Mesenchymal stem cell (in vitro differentiated cells and primary cell): ENCODE measurements around the gene NARF. TPM values are rescaled to one million over a fixed set of nuclear protein-coding genes. Genes with fewer than 3 reads are reported as not detected.
"Not testable (repeated sequence)": the region's sequence is repeated elsewhere in the genome, so short reads cannot be mapped to it uniquely, and the experiment has no call there.

Experiments used
- DNase-seq: peaks from one replicate; pipeline ENCODE4 v3.0.0-alpha.2; 2013
- H2AFZ ChIP-seq: one replicate; pipeline ENCODE4 v1.6.1; 2013; ENCODE audit warnings: low read depth, mild to moderate bottlenecking, control low read depth, inconsistent platforms, low read length, moderate library complexity
- H2AK5ac ChIP-seq: 2 replicates; pipeline ENCODE4 v1.6.1; 2013; ENCODE audit warnings: low read length, moderate library complexity, mild to moderate bottlenecking, inconsistent platforms; ENCODE audit not compliant: severe bottlenecking
- H2BK120ac ChIP-seq: one replicate; pipeline ENCODE4 v1.6.1; 2013; ENCODE audit warnings: low read depth, mild to moderate bottlenecking, inconsistent platforms, low read length, moderate library complexity
- H2BK12ac ChIP-seq, 2 experiments: one replicate each; pipeline ENCODE4 v1.6.1; 2013; ENCODE audit warnings: inconsistent platforms in 2 of 2, low read length in 2 of 2, mild to moderate bottlenecking in 2 of 2, moderate library complexity in 2 of 2, control low read depth in 1 of 2
- H2BK15ac ChIP-seq: one replicate; pipeline ENCODE4 v1.6.1; 2013; ENCODE audit warnings: mild to moderate bottlenecking, low read depth, inconsistent platforms; ENCODE audit not compliant: poor library complexity, severe bottlenecking
- H2BK5ac ChIP-seq: 2 replicates; pipeline ENCODE4 v1.6.1; 2013; ENCODE audit warnings: low read depth, mild to moderate bottlenecking, low read length, control low read depth, inconsistent platforms; ENCODE audit not compliant: poor library complexity, severe bottlenecking
- H3K14ac ChIP-seq, 2 experiments: one replicate each; pipeline ENCODE4 v1.6.1; 2013; ENCODE audit warnings: inconsistent platforms in 2 of 2, low read length in 2 of 2, control low read depth in 1 of 2, mild to moderate bottlenecking in 1 of 2, moderate library complexity in 1 of 2
- H3K18ac ChIP-seq, 2 experiments: one replicate each; pipeline ENCODE4 v1.6.1; 2013; ENCODE audit warnings: inconsistent platforms in 2 of 2, low read length in 2 of 2, control low read depth in 1 of 2, low read depth in 1 of 2, mild to moderate bottlenecking in 1 of 2
- H3K23ac ChIP-seq, 2 experiments: one replicate each; pipeline ENCODE4 v1.6.1; 2013; ENCODE audit warnings: inconsistent platforms in 2 of 2, low read length in 2 of 2, mild to moderate bottlenecking in 2 of 2, moderate library complexity in 2 of 2, control low read depth in 1 of 2
- H3K27ac ChIP-seq: 2 replicates; pipeline ENCODE4 v1.5.1; 2013; ENCODE audit warnings: mild to moderate bottlenecking, moderate library complexity, low read length, control low read depth, inconsistent platforms; ENCODE audit not compliant: poor library complexity, severe bottlenecking
- H3K27me3 ChIP-seq, 2 experiments: 2 replicates each; pipeline versions ENCODE4 v1.6.1 to v1.7.0; 2013; ENCODE audit warnings: low read length in 2 of 2, mild to moderate bottlenecking in 2 of 2, moderate library complexity in 2 of 2, control low read depth in 1 of 2, inconsistent platforms in 1 of 2; ENCODE audit not compliant: control insufficient read depth in 1 of 2, insufficient read depth in 1 of 2
- H3K36me3 ChIP-seq, 2 experiments: 2 replicates each; pipeline versions ENCODE4 v1.6.1 to v1.7.0; 2013; ENCODE audit warnings: low read length in 2 of 2, control low read depth in 1 of 2, inconsistent platforms in 1 of 2, low read depth in 1 of 2, mild to moderate bottlenecking in 1 of 2; ENCODE audit not compliant: insufficient read depth in 2 of 2, control insufficient read depth in 1 of 2
- H3K4ac ChIP-seq, 2 experiments: one replicate each; pipeline ENCODE4 v1.6.1; 2013; ENCODE audit warnings: inconsistent platforms in 2 of 2, low read length in 2 of 2, mild to moderate bottlenecking in 2 of 2, moderate library complexity in 2 of 2, control low read depth in 1 of 2, low read depth in 1 of 2
- H3K4me1 ChIP-seq: 2 replicates; pipeline ENCODE4 v1.6.1; 2013; ENCODE audit warnings: low read depth, low read length, control low read depth; ENCODE audit not compliant: control insufficient read depth, insufficient read depth
- H3K4me2 ChIP-seq: 2 replicates; pipeline ENCODE4 v1.6.1; 2013; ENCODE audit warnings: low read length, mild to moderate bottlenecking, inconsistent platforms; ENCODE audit not compliant: poor library complexity, severe bottlenecking
- H3K4me3 ChIP-seq, 2 experiments: 2 replicates each; pipeline versions ENCODE4 v1.5.1 to v1.7.0; 2013; ENCODE audit warnings: low read length in 2 of 2, mild to moderate bottlenecking in 2 of 2, control low read depth in 1 of 2, low read depth in 1 of 2; ENCODE audit not compliant: insufficient read depth in 1 of 2
- H3K79me1 ChIP-seq: replicated peaks from 2 replicates; pipeline ENCODE4 v1.6.1; 2013; ENCODE audit warnings: mild to moderate bottlenecking, control low read depth, low read length, inconsistent platforms; ENCODE audit not compliant: poor library complexity, severe bottlenecking
- H3K9ac ChIP-seq: 2 replicates; pipeline ENCODE4 v1.7.0; 2013; ENCODE audit warnings: mild to moderate bottlenecking, low read length, moderate library complexity
- H3K9me3 ChIP-seq: 2 replicates; pipeline ENCODE4 v1.7.0; 2013; ENCODE audit warnings: mild to moderate bottlenecking, low read length; ENCODE audit not compliant: control insufficient read depth
- H4K8ac ChIP-seq: one replicate; pipeline ENCODE4 v1.6.1; 2013; ENCODE audit warnings: inconsistent platforms, mild to moderate bottlenecking, low read length, moderate library complexity
- H4K91ac ChIP-seq: one replicate; pipeline ENCODE4 v1.6.1; 2013; ENCODE audit warnings: mild to moderate bottlenecking, low read length, inconsistent platforms
- WGBS: methylation state at CpG from one replicate; pipeline ENCODE4 v1.1.7; 2013; ENCODE audit warnings: mixed read lengths; 5-methylcytosine and 5-hydroxymethylcytosine counted together
- small RNA-seq: library from polyadenylated mRNA; stranded (forward); fragments of <200 nt; extraction: miRNeasy Mini kit (QIAGEN cat#:217004); gene quantifications from one replicate; pipeline ENCODE3, GENCODE V24; 2013; ENCODE audit warnings: low read depth

The NARF gene

DNA sequence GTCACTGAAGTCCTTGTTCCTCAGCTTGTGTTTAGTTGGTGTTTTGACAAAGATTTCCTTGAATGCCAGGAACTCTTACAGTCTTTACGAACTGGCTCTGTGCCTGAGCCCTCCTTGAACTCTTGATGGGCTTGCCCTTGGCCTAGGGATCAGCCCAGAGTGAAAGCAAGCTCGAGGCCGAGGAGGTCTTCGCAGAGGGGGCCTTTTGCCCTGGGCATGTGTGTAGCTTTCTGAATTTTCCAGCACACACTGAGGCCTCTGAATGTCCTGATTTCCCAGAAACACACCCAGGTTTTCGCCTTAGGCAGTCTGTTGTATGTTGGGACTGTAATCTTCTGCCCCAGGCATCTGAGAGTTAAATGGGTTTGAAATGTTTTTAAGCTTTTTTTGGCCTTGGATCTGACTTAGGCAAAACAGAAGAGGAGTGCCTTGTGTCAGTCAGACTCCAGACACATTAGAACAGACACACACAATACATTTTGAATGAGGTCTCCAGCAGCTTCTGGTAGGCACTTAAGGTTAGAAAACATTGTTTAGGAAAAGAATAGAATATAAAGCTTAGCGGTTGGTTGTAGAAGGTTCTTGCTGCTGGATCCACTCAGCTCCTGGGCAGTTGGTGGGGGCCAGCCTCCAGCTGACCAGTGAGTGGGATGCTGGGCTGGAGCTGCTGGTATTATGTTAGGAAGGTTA lies 78.1 kb downstream of the NARF start:
- Histone ChIP-seq H4K8ac (peak overlapping the region; percentile 19), H3K27me3 (no peaks in the 10 kb centered on the region), H3K23ac (no peak overlapping the region), H3K18ac (peak overlapping the region; percentile 61 to 67), H3K27ac (peak overlapping the region; percentile 87), H3K4ac (peak overlapping the region in 1 of 2 experiments; percentile 76), H2BK15ac (peak overlapping the region; percentile 77), H3K79me1 (peaks cover 3% of the 10 kb centered on the region), H3K9ac (peak overlapping the region; percentile 96), H3K9me3 (no peaks in the 10 kb centered on the region), H3K4me3 (peak overlapping the region in 1 of 2 experiments; percentile 58), H3K14ac (no peak overlapping the region), H2BK120ac (no peak overlapping the region), H3K4me2 (no peak overlapping the region), H2AK5ac (peak overlapping the region; percentile 69), H2BK12ac (no peak overlapping the region), H3K4me1 (peaks cover 32% of the 10 kb centered on the region), H4K91ac (peak overlapping the region; percentile 70), H2AFZ (no peak overlapping the region), H2BK5ac (peak overlapping the region; percentile 51), H3K36me3 (peaks cover 0 to 6% of the 10 kb centered on the region in 2 experiments)
- WGBS = 51% methylated on average over 6 of the region's 6 CpGs
- no peak for DNase-seq

DNA sequence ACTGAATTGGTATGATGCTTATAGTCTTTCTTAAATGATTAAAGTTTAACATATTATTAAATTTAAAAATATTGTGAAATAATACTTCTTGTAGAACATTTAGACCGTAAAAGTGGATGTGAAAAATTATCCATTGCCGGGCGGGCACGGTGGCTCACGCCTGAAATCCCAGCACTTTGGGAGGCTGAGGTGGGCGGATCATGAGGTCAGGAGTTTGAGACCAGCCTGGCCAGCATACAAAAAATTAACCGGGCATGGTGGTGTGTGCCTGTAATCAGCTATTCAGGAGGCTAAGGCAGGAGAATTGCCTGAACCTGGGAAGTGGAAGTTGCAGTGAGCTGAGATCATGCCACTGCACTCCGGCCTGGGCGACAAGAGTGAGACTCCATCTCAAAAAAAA lies 78.7 kb downstream of the NARF start:
- not testable (repeated sequence) for H2BK120ac ChIP-seq, H3K4me2 ChIP-seq, H3K27me3 ChIP-seq, DNase-seq, H4K8ac ChIP-seq, H3K9me3 ChIP-seq, H3K23ac ChIP-seq, H2BK15ac ChIP-seq, H3K36me3 ChIP-seq, H4K91ac ChIP-seq, H3K79me1 ChIP-seq, H2AFZ ChIP-seq, H2AK5ac ChIP-seq, H3K14ac ChIP-seq, H3K4ac ChIP-seq, H2BK5ac ChIP-seq, H2BK12ac ChIP-seq, H3K18ac ChIP-seq
- Histone ChIP-seq H3K27ac (peak overlapping the region; percentile 87), H3K9ac (peak overlapping the region; percentile 96), H3K4me1 (peaks cover 28% of the 10 kb centered on the region), H3K4me3 (peak overlapping the region in 1 of 2 experiments; percentile 58)
- 97% methylated on average over 9 of the region's 9 CpGs for WGBS

DNA sequence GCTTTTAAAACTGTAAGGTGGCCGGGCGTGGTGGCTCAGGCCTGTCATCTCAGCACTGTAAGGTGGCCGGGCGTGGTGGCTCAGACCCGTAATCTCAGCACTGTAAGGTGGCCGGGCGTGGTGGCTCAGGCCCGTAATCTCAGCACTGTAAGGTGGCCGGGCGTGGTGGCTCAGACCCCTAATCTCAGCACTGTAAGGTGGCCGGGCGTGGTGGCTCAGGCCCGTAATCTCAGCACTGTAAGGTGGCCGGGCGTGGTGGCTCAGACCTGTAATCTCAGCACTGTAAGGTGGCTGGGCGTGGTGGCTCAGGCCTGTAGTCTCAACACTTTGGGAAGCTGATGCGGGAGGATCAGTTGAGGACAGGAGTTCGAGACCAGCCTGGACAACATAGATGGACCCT lies 80.5 kb downstream of the NARF start:
- H3K23ac ChIP-seq, DNase-seq, H3K36me3 ChIP-seq, H3K9me3 ChIP-seq, H3K4ac ChIP-seq, H3K27me3 ChIP-seq, H3K9ac ChIP-seq, H2BK5ac ChIP-seq, H3K4me2 ChIP-seq, H4K8ac ChIP-seq, H2BK120ac ChIP-seq, H4K91ac ChIP-seq, H2AFZ ChIP-seq, H2AK5ac ChIP-seq, H3K79me1 ChIP-seq, H2BK15ac ChIP-seq, H2BK12ac ChIP-seq, H3K27ac ChIP-seq, H3K4me3 ChIP-seq: not testable (repeated sequence)
- H3K4me1 ChIP-seq = peaks cover 26% of the 10 kb centered on the region
- 99% methylated on average over 17 of the region's 18 CpGs for WGBS
- peak overlapping the region in 1 of 2 experiments; percentile 71 for H3K14ac ChIP-seq
- H3K18ac ChIP-seq = peak overlapping the region in 1 of 2 experiments; percentile 19

Small RNA genes lying within 50 kb of the gene (small RNA-seq; reads per million reads assigned to genes)
- gene RF00019 = not detected
